NCI-H82 treated with DMSO at 0.1 percent for 48 hours (cell line): ENCODE measurements around the gene HRH4.

Source experiments
- DNase-seq: peaks from one replicate; lab custom pipeline; 2025; ENCODE audit not compliant: unreplicated experiment; lab: John Stamatoyannopoulos, UW

The HRH4 gene

GRCh38 chr18:24462838-24463775, 2.7 kb downstream of the HRH4 start:
- DNase-seq, result no peak

- no peak for DNase-seq
Measured at GRCh38 chr18:24465486-24465885, 5.0 kb downstream of the HRH4 start.

GRCh38 chr18:24466771-24467170, 6.3 kb downstream of the HRH4 start:
- no peak for DNase-seq

GRCh38 chr18:24470022-24470618, 9.7 kb downstream of the HRH4 start:
- DNase-seq, result no peak

- no peak for DNase-seq
Measured at GRCh38 chr18:24470805-24471204, 10.4 kb downstream of the HRH4 start.

GRCh38 chr18:24472591-24472990, 12.2 kb downstream of the HRH4 start:
- DNase-seq, result no peak

GRCh38 chr18:24474406-24474805, 14.0 kb downstream of the HRH4 start:
- DNase-seq, result no peak

GRCh38 chr18:24475926-24476589, 15.6 kb downstream of the HRH4 start:
- DNase-seq, result no peak

GRCh38 chr18:24479371-24479770, 18.9 kb downstream of the HRH4 start:
- DNase-seq, result no peak

GRCh38 chr18:24482821-24483220, 22.4 kb downstream of the HRH4 start:
- no peak for DNase-seq

- DNase-seq, result no peak
Measured at GRCh38 chr18:24485681-24486080, 25.2 kb downstream of the HRH4 start.

- DNase-seq, result no peak
Measured at GRCh38 chr18:24486684-24487083, 26.2 kb downstream of the HRH4 start.

- peak; percentile 29 for DNase-seq
Measured at GRCh38 chr18:24488824-24489493, 28.5 kb downstream of the HRH4 start.

GRCh38 chr18:24490539-24490938, 30.1 kb downstream of the HRH4 start:
- DNase-seq, result no peak

- no peak for DNase-seq
Measured at GRCh38 chr18:24491927-24492834, 31.7 kb downstream of the HRH4 start.

GRCh38 chr18:24494586-24494985, 34.1 kb downstream of the HRH4 start:
- no peak for DNase-seq

GRCh38 chr18:24497031-24497754, 36.8 kb downstream of the HRH4 start:
- DNase-seq, result no peak

- DNase-seq, result no peak
Measured at GRCh38 chr18:24499814-24500213, 39.4 kb downstream of the HRH4 start.

GRCh38 chr18:24500217-24500616, 39.8 kb downstream of the HRH4 start:
- DNase-seq, result no peak

- no peak for DNase-seq
Measured at GRCh38 chr18:24500766-24501165, 40.3 kb downstream of the HRH4 start.
